ENCODE measurements around the gene C1orf159.

DNA sequence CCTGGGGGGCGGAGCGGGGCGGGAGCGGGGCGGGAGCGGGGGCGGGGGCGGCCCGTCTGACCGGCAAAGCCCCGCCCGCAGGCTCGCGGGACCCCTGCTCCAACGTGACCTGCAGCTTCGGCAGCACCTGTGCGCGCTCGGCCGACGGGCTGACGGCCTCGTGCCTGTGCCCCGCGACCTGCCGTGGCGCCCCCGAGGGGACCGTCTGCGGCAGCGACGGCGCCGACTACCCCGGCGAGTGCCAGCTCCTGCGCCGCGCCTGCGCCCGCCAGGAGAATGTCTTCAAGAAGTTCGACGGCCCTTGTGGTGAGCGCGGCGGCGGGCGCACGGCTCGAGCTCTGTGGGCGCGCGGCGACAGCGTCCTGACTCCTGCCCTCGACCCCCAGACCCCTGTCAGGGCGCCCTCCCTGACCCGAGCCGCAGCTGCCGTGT lies 74.8 kb downstream of the C1orf159 start:
- TF ChIP-seq POLR2A (IDR thresholded peaks at IDR 0.05; ENCODE audit: control extremely low read depth in 1 of 2, low read depth in 2 of 2, low read length in 2 of 2), result no peak
- TF ChIP-seq, protein P1, sequence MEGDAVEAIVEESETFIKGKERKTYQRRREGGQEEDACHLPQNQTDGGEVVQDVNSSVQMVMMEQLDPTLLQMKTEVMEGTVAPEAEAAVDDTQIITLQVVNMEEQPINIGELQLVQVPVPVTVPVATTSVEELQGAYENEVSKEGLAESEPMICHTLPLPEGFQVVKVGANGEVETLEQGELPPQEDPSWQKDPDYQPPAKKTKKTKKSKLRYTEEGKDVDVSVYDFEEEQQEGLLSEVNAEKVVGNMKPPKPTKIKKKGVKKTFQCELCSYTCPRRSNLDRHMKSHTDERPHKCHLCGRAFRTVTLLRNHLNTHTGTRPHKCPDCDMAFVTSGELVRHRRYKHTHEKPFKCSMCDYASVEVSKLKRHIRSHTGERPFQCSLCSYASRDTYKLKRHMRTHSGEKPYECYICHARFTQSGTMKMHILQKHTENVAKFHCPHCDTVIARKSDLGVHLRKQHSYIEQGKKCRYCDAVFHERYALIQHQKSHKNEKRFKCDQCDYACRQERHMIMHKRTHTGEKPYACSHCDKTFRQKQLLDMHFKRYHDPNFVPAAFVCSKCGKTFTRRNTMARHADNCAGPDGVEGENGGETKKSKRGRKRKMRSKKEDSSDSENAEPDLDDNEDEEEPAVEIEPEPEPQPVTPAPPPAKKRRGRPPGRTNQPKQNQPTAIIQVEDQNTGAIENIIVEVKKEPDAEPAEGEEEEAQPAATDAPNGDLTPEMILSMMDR (IDR thresholded peaks at IDR 0.05; ENCODE audit: control extremely low read depth in 1 of 3, insufficient read depth in 1 of 3, low read depth in 1 of 3, low read length in 3 of 3), result no peak
- no peak for TF ChIP-seq POU5F1 (IDR thresholded peaks at IDR 0.05; ENCODE audit: low read depth, low read length)
- TF ChIP-seq PHF8 (conservative IDR thresholded peaks at IDR 0.05; ENCODE audit: low read depth, low read length), result no peak
- TF ChIP-seq, protein P2, sequence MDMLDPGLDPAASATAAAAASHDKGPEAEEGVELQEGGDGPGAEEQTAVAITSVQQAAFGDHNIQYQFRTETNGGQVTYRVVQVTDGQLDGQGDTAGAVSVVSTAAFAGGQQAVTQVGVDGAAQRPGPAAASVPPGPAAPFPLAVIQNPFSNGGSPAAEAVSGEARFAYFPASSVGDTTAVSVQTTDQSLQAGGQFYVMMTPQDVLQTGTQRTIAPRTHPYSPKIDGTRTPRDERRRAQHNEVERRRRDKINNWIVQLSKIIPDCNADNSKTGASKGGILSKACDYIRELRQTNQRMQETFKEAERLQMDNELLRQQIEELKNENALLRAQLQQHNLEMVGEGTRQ (IDR thresholded peaks at IDR 0.05; ENCODE audit: low read length), result no peak
- TF ChIP-seq SP1 (IDR thresholded peaks at IDR 0.05; ENCODE audit: low read depth, low read length), result no peak
- no peak for TF ChIP-seq EGR1 (IDR thresholded peaks at IDR 0.05; ENCODE audit: borderline replicate concordance, low read depth, low read length)
- no peak for TF ChIP-seq POLR2AphosphoS5 (IDR thresholded peaks at IDR 0.05; ENCODE audit: low read depth, low read length)
- TF ChIP-seq YY1 (IDR thresholded peaks at IDR 0.05; ENCODE audit: low read depth, low read length), result no peak
- TF ChIP-seq EP300 (IDR thresholded peaks at IDR 0.05; ENCODE audit: borderline replicate concordance in 1 of 2, low read depth in 2 of 2, low read length in 2 of 2), result no peak
- 0 out of 2 replicates have a peak, but pooled peaks have one; percentile 7 for TF ChIP-seq CREB1 (IDR thresholded peaks at IDR 0.05)
- TF ChIP-seq GABPA (IDR thresholded peaks at IDR 0.05; ENCODE audit: borderline replicate concordance, insufficient read depth, low read length), result peak; percentile 75; the same call in 1 of the 2 replicates
- TF ChIP-seq RFX5 (IDR thresholded peaks at IDR 0.05; ENCODE audit: borderline replicate concordance, low read depth, low read length), result no peak
- TF ChIP-seq CEBPB (IDR thresholded peaks at IDR 0.05; ENCODE audit: low read depth, low read length), result no peak

Measured in H1 (cell line).